ENCODE data around the gene APOF. TPM values are rescaled to one million over a fixed set of nuclear protein-coding genes. Genes with fewer than 3 reads are reported as not detected.

APOF gene
- total and polyA plus RNA-seq, 2 of the 13 experiments (the other 11 are each of a cell fraction or from before 2014, with no cell fraction given): 3.3 to 23.9 TPM

- TF ChIP-seq GMEB1 (CRISPR knock-in tag; IDR thresholded peaks at IDR 0.05; ENCODE audit: borderline replicate concordance): peak; percentile 88
- no peak for TF ChIP-seq PHB2 (IDR thresholded peaks at IDR 0.05; ENCODE audit: partially characterized antibody)
- no peak for TF ChIP-seq ZNF562 (CRISPR knock-in tag; IDR thresholded peaks at IDR 0.05; ENCODE audit: borderline replicate concordance)
- TF ChIP-seq KLF9 (CRISPR knock-in tag; IDR thresholded peaks at IDR 0.05; ENCODE audit: low read depth): no peak
- no peak for TF ChIP-seq FOXM1 (CRISPR knock-in tag; IDR thresholded peaks at IDR 0.05)
- TF ChIP-seq HOXD1 (CRISPR knock-in tag; IDR thresholded peaks at IDR 0.05): peak; percentile 87; the same call in 1 of the 2 replicates
- no peak for TF ChIP-seq NCOA5 (CRISPR knock-in tag; IDR thresholded peaks at IDR 0.05)
- no peak for TF ChIP-seq PRPF4 (IDR thresholded peaks at IDR 0.05; ENCODE audit: low read depth, low read length, poor library complexity, severe bottlenecking)
- no peak for TF ChIP-seq RELA (CRISPR knock-in tag; IDR thresholded peaks at IDR 0.05)
- 0 out of 2 replicates have a peak, but pooled peaks have one; percentile 86 for TF ChIP-seq TP53 (CRISPR knock-in tag; conservative IDR thresholded peaks at IDR 0.05)
- peak; percentile 84 for TF ChIP-seq YEATS4 (CRISPR knock-in tag; IDR thresholded peaks at IDR 0.05; ENCODE audit: borderline replicate concordance)
- peak; percentile 80 for TF ChIP-seq ZFY (CRISPR knock-in tag; IDR thresholded peaks at IDR 0.05)
- TF ChIP-seq PATZ1 (CRISPR knock-in tag; IDR thresholded peaks at IDR 0.05): 0 out of 2 replicates have a peak, but pooled peaks have one; percentile 39
- 0 out of 2 replicates have a peak, but pooled peaks have one; percentile 64 for TF ChIP-seq MLXIP (CRISPR knock-in tag; IDR thresholded peaks at IDR 0.05; ENCODE audit: borderline replicate concordance)
- TF ChIP-seq, protein P1, sequence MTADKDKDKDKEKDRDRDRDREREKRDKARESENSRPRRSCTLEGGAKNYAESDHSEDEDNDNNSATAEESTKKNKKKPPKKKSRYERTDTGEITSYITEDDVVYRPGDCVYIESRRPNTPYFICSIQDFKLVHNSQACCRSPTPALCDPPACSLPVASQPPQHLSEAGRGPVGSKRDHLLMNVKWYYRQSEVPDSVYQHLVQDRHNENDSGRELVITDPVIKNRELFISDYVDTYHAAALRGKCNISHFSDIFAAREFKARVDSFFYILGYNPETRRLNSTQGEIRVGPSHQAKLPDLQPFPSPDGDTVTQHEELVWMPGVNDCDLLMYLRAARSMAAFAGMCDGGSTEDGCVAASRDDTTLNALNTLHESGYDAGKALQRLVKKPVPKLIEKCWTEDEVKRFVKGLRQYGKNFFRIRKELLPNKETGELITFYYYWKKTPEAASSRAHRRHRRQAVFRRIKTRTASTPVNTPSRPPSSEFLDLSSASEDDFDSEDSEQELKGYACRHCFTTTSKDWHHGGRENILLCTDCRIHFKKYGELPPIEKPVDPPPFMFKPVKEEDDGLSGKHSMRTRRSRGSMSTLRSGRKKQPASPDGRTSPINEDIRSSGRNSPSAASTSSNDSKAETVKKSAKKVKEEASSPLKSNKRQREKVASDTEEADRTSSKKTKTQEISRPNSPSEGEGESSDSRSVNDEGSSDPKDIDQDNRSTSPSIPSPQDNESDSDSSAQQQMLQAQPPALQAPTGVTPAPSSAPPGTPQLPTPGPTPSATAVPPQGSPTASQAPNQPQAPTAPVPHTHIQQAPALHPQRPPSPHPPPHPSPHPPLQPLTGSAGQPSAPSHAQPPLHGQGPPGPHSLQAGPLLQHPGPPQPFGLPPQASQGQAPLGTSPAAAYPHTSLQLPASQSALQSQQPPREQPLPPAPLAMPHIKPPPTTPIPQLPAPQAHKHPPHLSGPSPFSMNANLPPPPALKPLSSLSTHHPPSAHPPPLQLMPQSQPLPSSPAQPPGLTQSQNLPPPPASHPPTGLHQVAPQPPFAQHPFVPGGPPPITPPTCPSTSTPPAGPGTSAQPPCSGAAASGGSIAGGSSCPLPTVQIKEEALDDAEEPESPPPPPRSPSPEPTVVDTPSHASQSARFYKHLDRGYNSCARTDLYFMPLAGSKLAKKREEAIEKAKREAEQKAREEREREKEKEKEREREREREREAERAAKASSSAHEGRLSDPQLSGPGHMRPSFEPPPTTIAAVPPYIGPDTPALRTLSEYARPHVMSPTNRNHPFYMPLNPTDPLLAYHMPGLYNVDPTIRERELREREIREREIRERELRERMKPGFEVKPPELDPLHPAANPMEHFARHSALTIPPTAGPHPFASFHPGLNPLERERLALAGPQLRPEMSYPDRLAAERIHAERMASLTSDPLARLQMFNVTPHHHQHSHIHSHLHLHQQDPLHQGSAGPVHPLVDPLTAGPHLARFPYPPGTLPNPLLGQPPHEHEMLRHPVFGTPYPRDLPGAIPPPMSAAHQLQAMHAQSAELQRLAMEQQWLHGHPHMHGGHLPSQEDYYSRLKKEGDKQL (CRISPR knock-in tag; IDR thresholded peaks at IDR 0.05; ENCODE audit: low read depth): no peak
- TF ChIP-seq ZBTB38 (CRISPR knock-in tag; IDR thresholded peaks at IDR 0.05): no peak; the same call in 1 of the 2 replicates
- peak; percentile 81 for TF ChIP-seq ZNF782 (CRISPR knock-in tag; IDR thresholded peaks at IDR 0.05; ENCODE audit: borderline replicate concordance)
These were observed 46.8 kb downstream of the APOF start, which contains the start of gene CNPY2 (continued) for GRCh38 chr12:56315622-56316473.
